Stimulated activated CD4-positive, alpha-beta T cell treated with anti-CD3 and anti-CD28 coated beads, Interleukin-12 subunit alpha, Interleukin-12 subunit beta, amount 100 ng/mL, for 24 hours (primary cell): ENCODE measurements around the gene ZCCHC9.
A peak's percentile ranks its signal among the peaks of the same experiment; 100 is the strongest.
"Not testable (repeated sequence)": the region's sequence is repeated elsewhere in the genome, so short reads cannot be mapped to it uniquely, and the experiment has no call there.

ENCODE experiments used
- DNase-seq, 2 experiments: peaks; one replicate each; pipeline ENCODE4 v3.0.0-alpha.2; 2020; ENCODE audit warnings: low read depth in 2 of 2

Gene ZCCHC9

DNA sequence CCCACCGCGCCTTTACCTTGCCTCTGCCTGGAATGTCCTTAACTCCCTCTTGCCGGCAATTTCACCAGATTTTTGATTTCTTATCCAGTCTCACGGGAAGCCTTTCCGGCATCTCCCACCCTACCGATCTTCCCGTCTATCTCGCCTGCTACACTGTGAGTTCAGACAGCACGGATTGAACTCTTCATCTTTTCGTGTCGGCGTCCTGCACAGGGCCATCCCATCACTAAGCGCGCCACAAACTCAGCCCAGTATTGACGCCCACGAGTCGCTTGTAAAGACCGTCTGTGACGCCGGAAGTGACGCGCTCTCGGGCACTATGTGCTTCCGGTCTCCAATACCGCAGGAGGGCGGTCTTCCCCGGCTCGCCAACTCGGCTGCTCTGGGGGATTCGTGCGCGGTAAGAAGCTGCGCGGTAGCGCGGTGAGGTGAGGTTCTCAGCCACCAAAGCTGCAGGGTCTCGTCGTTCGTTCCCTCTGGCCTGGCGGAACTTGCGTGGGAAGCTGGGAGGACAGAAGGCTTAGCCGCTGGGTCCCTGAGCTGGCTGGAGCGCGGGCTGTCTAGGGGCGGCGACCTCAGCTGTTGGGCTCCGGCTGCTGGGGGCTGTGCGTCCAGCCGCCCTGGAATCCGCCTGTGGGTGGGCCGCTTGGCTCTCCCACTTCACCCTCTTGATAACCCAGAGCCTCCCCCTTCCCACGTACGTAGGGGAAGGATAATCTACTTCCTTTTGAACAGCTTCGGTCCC is at the start of gene ZCCHC9:
TSS of gene ZCCHC9 (plus strand) at position 317 of the 745 bp plus-strand sequence. CDS start 3,171 bp downstream, outside the sequence.
- DNase-seq: peak; percentile 88 to 90

- no peak for DNase-seq
These were observed 49.5 kb upstream of the ZCCHC9 start for GRCh38 chr5:81251922-81252321.

DNA sequence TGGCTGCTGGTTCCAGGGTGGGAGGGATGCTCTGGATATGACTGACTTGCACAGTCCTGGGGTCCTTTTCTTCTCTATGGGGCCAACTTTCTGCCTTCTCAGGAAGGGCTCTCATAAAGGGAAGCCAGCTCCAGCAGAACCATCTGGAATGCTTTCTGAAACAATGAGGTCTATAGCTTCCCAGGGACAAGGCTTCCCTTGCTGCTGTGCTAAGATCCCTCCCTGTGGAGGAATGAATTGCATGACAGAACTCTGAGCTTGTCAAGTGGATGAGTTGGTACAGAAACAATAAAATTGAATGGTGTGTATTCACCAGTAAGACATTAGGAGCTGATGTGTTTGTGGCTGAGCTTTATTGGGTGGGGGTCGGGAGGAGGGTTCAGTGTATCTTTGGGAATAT is 48.5 kb upstream of the ZCCHC9 start:
- no peak for DNase-seq

GRCh38 chr5:81253875-81254274 is 47.5 kb upstream of the ZCCHC9 start:
- no peak for DNase-seq

GRCh38 chr5:81254886-81255559 is 46.4 kb upstream of the ZCCHC9 start:
- no peak for DNase-seq

DNA sequence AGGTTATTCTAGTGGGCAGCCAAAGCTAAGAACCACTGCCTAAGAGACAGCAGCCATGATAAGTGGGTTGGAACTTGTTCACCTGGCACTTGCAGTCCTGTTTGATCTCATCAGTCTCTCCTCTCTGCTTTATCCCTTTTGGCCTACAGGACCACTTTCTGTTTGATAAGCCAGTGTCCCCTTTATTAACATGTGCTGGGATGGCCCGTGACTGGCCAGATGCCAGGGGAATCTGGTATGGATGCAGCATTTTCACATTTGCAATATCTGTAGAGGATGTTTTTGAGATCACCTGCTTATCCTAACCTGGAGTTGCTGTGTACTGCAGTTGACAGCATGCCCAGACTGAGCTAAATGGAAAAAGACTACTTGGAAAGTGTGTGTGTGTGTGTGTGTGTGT is 44.6 kb upstream of the ZCCHC9 start:
- no peak for DNase-seq

GRCh38 chr5:81262796-81263195 is 38.6 kb upstream of the ZCCHC9 start:
- DNase-seq: not testable (repeated sequence)

DNA sequence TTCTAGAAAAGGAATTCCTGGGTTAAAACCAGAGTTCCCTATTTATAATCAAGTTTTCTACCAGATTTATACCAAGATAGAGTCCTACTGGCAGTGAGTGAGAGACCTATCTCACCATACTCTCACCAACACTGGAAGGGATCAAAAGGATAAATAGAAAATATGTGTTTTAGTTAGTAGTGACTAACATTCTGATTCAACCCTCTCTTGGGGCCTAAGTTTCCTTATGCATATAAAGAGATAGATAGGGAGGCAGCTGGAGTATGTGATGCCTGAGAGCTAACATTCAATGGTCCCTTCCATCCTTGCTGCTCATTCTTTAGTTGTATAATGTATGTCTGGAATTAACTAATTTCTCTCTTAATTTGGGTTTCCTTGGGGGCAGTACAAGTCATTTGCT is 36.3 kb upstream of the ZCCHC9 start:
- DNase-seq: no peak

- DNase-seq: no peak
These were observed 32.7 kb upstream of the ZCCHC9 start for GRCh38 chr5:81268521-81269196.

DNA sequence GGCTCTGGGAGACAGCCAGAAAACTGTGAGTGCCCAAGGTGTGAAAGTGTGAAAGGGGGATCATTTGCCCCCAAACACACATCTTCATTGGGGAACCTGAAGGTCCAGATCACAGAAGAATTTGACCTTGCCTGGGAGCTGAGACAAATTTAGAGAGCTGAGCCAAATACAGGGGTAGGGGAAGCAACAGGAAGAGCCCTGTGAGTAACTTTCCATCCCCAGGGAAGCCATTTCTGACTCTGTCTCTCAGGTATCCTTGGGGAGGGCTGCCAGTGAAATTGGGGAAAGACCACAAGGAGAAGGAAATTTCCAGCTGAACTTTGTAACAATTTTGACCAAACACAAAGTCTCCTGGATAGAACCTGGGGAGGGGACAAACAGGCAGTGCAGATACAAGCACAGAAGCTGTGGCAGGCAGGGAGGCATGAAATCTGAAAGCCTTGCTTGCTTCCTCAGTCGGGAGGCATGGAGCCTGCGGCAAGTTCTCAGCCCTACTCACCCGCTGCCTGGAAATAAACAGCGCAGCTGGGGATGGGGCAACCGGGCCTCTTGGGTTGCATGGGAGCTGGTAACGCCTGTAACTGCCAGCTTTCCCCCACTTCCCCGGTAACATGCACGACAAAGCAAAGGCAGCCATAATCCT is 31.5 kb upstream of the ZCCHC9 start:
- no peak for DNase-seq

- DNase-seq: not testable (repeated sequence)
These were observed 30.9 kb upstream of the ZCCHC9 start for GRCh38 chr5:81270394-81271027.

DNA sequence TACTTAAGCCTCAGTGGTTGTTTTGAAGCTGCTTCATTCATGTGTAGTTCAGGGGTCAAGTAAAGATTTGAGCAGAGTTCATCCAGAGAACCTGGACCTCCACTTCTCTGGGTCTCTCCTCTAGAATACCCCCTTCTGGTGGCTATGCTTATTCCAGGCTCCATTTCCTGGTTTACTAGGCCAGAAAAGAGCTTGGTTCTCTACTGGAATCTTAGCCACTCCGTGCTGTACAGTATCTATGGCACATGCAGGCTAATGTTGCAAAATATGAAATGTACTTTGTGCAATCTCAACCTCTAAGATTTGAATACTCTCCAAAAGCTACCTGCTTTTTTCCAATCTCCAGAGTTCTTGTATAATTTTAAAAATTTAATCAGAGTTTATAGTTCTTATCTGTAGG is 17.4 kb upstream of the ZCCHC9 start:
- DNase-seq: no peak

- no peak for DNase-seq
These were observed 15.2 kb upstream of the ZCCHC9 start for GRCh38 chr5:81286059-81286617.

- DNase-seq: no peak
These were observed 13.4 kb upstream of the ZCCHC9 start for GRCh38 chr5:81288021-81288433.

GRCh38 chr5:81290146-81290545 is 11.2 kb upstream of the ZCCHC9 start:
- no peak for DNase-seq

- no peak for DNase-seq
These were observed 9.3 kb upstream of the ZCCHC9 start for GRCh38 chr5:81292130-81292529.

DNA sequence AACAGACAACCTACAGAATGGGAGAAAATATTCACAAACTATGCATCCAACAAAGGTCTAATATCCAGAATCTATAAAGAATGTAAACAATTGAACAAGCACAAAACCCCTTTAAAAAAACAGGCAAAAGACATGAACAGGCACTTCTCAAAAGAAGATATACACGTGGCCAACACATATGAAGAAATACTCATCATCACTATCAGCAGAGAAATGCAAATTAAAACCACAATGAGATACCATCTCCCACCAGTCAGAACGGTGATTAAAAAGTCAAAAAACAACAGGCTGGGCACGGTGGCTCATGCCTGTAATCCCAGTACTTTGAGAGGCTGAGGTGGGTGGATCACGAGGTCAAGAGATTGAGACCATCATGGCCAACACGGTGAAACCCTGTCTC is 7.4 kb upstream of the ZCCHC9 start:
- not testable (repeated sequence) for DNase-seq

DNA sequence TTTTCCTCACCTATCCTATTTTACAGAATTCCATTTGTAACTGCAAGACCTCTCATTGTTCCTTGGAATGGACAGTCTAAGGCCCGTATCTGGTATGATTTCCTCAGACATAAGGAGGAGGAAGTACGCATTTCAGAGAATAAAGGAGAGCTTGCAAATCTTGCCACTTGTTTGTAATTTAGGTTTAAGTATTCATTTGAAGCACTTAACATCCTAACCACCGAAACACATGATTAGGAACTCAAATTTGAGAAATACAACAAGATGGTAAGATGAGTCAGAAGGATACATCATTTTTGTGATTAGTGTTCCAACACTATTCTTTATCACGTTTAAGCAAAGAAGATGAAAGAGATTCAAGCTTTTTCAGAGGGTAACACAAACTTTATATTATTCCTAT is 3.9 kb upstream of the ZCCHC9 start:
- DNase-seq: no peak

- DNase-seq: no peak
These were observed 491 bp upstream of the ZCCHC9 start for GRCh38 chr5:81300921-81301270.

DNA sequence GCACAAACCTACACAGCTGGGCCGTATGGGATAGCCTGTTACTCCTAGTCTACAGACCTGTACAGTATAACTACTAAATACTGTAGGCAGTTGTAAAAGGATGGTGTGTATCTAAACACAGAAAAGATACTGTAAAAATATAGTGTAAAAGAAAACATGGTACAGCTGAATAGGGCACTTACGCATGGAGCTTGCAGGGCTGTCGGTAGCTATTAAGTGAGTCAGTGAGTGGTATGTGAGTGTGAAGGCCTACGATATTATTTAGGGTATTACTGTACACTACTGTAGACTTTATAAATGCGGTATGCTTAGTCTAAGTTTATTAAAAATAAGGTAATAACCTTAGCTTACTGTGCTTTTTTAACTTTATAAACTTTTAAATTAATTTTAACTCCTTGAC is 1.2 kb downstream of the ZCCHC9 start:
- DNase-seq: no peak

DNA sequence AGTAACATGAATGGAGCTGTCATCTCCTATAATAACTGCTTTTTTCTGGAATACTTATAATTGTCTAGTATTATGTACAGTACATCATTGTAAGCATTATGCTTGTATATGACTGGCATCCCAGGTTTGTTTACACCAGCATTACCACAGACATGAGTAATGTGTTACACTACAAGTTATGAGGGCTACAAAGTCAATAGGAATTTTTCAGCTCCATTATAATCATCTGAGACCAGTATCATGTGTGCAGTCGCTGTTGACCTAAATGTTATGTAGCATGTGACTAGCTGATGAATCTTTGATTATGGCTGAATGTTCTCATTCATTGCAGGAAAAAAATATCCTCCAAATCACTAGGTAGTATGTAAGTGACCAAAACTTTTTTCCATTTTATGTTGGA is 2.2 kb downstream of the ZCCHC9 start:
- no peak for DNase-seq

- no peak for DNase-seq
These were observed 4.4 kb downstream of the ZCCHC9 start for GRCh38 chr5:81305785-81306184.
